ENCODE data around the gene EYS.

The EYS gene

DNA sequence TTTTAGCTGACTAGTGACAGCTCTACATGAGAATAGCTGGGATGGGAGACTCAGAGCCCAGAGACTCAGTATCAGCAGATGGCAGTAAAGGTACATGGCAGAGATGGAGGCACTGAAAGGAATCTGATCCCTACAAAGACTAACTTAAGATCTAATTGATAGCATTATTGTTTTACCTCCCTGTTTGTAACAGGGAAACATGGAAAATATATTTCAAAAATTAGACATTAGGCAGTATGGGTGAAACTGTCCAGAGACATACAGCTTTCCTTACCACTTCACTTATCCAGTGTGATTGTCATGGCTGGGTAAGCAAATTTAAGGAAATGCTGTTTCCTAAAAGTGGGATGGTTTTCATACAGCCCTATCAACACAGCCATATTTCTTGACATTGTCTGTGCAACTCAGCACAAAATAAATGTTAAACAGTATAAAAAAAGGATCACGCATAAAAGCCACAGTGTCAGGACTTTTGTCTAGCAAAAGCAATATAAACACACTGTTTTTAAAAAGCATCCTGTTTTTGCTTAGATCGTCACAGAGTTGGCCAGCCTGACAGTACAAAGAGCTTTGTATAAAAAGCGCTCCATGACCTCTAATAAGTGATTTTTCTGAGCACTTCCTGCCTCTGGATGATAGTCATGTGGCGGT is 1694.5 kb downstream of the EYS start:
- Histone ChIP-seq H3K9ac (ENCODE audit: low read length) (no peak overlapping the region), H4K20me1 (ENCODE audit: insufficient read depth, low read length) (no peaks in the 10 kb centered on the region), H3K36me3 (replicated peaks; ENCODE audit: insufficient read depth, low read length) (no peaks in the 10 kb centered on the region), H3K27ac (ENCODE audit: low read length) (no peak overlapping the region), H3F3A (ENCODE audit: insufficient read depth, low read length) (no peaks in the 10 kb centered on the region), H3K9me3 (replicated peaks; ENCODE audit: insufficient read depth, low read length) (no peaks in the 10 kb centered on the region), H3K79me2 (ENCODE audit: low read length) (no peaks in the 10 kb centered on the region), H3K4me3 (ENCODE audit: low read length) (no peak overlapping the region), H3K27me3 (replicated peaks; ENCODE audit: insufficient read depth, low read length) (no peaks in the 10 kb centered on the region), H3K4me1 (ENCODE audit: low read length) (no peaks in the 10 kb centered on the region), H3K4me2 (ENCODE audit: low read depth, low read length) (no peak overlapping the region), H3K9me2 (replicated peaks; ENCODE audit: insufficient read depth, low read length) (no peaks in the 10 kb centered on the region), H2AFZ (ENCODE audit: low read length) (no peak overlapping the region)
- TF ChIP-seq EZH2 (optimal IDR thresholded peaks at IDR 0.05; ENCODE audit: low read depth, low read length) = no peak
- TF ChIP-seq, protein P1, sequence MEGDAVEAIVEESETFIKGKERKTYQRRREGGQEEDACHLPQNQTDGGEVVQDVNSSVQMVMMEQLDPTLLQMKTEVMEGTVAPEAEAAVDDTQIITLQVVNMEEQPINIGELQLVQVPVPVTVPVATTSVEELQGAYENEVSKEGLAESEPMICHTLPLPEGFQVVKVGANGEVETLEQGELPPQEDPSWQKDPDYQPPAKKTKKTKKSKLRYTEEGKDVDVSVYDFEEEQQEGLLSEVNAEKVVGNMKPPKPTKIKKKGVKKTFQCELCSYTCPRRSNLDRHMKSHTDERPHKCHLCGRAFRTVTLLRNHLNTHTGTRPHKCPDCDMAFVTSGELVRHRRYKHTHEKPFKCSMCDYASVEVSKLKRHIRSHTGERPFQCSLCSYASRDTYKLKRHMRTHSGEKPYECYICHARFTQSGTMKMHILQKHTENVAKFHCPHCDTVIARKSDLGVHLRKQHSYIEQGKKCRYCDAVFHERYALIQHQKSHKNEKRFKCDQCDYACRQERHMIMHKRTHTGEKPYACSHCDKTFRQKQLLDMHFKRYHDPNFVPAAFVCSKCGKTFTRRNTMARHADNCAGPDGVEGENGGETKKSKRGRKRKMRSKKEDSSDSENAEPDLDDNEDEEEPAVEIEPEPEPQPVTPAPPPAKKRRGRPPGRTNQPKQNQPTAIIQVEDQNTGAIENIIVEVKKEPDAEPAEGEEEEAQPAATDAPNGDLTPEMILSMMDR (IDR thresholded peaks at IDR 0.05; ENCODE audit: low read length) = peak; percentile 71
- DNase-seq = peak; percentile 61

DNA sequence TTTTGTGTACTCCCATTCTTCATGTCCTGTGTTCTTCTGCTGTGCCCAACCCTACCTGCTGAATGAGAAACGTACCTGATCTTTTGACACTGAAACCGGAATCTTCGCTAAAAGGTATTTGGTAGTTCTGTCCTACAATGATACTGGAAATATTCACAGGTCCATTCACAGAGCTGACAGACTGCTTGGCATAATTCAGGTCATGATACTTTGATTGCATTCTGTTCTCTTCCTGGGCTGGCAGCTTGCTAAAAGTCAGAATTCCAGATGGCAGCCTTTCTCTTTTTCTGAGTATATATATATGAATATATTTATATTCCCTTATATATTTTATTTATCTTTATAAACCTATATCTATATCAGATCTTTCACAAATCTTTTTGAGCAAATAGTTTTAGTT is 1696.4 kb downstream of the EYS start:
- Histone ChIP-seq H3K4me3 (ENCODE audit: low read length) (no peak overlapping the region), H3K79me2 (ENCODE audit: low read length) (no peaks in the 10 kb centered on the region), H3K9me2 (replicated peaks; ENCODE audit: insufficient read depth, low read length) (no peaks in the 10 kb centered on the region), H4K20me1 (ENCODE audit: insufficient read depth, low read length) (no peaks in the 10 kb centered on the region), H3K4me1 (ENCODE audit: low read length) (no peaks in the 10 kb centered on the region), H3F3A (ENCODE audit: insufficient read depth, low read length) (no peaks in the 10 kb centered on the region), H3K27ac (ENCODE audit: low read length) (no peak overlapping the region), H3K9me3 (replicated peaks; ENCODE audit: insufficient read depth, low read length) (no peaks in the 10 kb centered on the region), H2AFZ (ENCODE audit: low read length) (no peak overlapping the region), H3K4me2 (ENCODE audit: low read depth, low read length) (no peak overlapping the region), H3K36me3 (replicated peaks; ENCODE audit: insufficient read depth, low read length) (no peaks in the 10 kb centered on the region), H3K27me3 (replicated peaks; ENCODE audit: insufficient read depth, low read length) (no peaks in the 10 kb centered on the region), H3K9ac (ENCODE audit: low read length) (no peak overlapping the region)
- no peak for DNase-seq
- TF ChIP-seq EZH2 (optimal IDR thresholded peaks at IDR 0.05; ENCODE audit: low read depth, low read length) (no peak), EZH2phosphoT487 (IDR thresholded peaks at IDR 0.05; ENCODE audit: low read length) (no peak)
- TF ChIP-seq, protein P1 (IDR thresholded peaks at IDR 0.05; ENCODE audit: low read length) = no peak

DNA sequence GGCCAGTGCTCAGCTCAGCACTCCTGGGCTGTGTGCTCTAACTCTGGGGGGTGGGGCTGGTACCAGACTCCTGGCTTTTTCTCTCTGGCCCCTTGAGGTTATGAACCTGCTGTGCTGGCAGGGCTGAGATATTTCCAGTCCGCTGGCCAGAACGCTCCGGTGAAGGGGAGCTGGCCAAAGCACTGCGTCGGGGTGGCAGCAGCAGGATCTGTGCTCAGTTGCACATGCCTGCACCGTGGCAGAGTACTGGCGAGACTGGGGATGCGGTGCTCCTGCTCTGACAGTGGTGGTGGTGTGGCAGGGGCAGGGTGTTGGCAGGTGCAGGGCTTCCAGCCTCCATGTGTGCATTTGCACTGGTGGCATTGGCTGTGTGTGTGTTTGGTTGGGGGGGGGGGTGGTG is 1697.0 kb downstream of the EYS start:
- no peaks in the 10 kb centered on the region for H3F3A ChIP-seq (ENCODE audit: insufficient read depth, low read length)
- no peak overlapping the region for H3K4me2 ChIP-seq (ENCODE audit: low read depth, low read length)
- no peak overlapping the region for H3K9ac ChIP-seq (ENCODE audit: low read length)
- no peak for DNase-seq
- H3K4me1 ChIP-seq (ENCODE audit: low read length) = no peaks in the 10 kb centered on the region
- no peaks in the 10 kb centered on the region for H3K9me2 ChIP-seq (replicated peaks; ENCODE audit: insufficient read depth, low read length)
- TF ChIP-seq EZH2phosphoT487 (IDR thresholded peaks at IDR 0.05; ENCODE audit: low read length) (no peak), EZH2 (optimal IDR thresholded peaks at IDR 0.05; ENCODE audit: low read depth, low read length) (no peak)
- TF ChIP-seq, protein P1 (IDR thresholded peaks at IDR 0.05; ENCODE audit: low read length) = no peak
- H3K27ac ChIP-seq (ENCODE audit: low read length) = no peak overlapping the region
- H3K4me3 ChIP-seq (ENCODE audit: low read length) = no peak overlapping the region
- no peaks in the 10 kb centered on the region for H3K36me3 ChIP-seq (replicated peaks; ENCODE audit: insufficient read depth, low read length)
- H3K9me3 ChIP-seq (replicated peaks; ENCODE audit: insufficient read depth, low read length) = no peaks in the 10 kb centered on the region
- H3K79me2 ChIP-seq (ENCODE audit: low read length) = no peaks in the 10 kb centered on the region
- no peaks in the 10 kb centered on the region for H4K20me1 ChIP-seq (ENCODE audit: insufficient read depth, low read length)
- H2AFZ ChIP-seq (ENCODE audit: low read length) = no peak overlapping the region
- H3K27me3 ChIP-seq (replicated peaks; ENCODE audit: insufficient read depth, low read length) = no peaks in the 10 kb centered on the region

Measured in MM.1S (cell line).